Choroid plexus epithelial cell (primary cell): ENCODE measurements around the gene PIGQ.

ENCODE experiments used
- DNase-seq: peaks from one replicate; pipeline ENCODE4 v3.0.0-alpha.2; 2010; ENCODE audit warnings: low read depth
- H3K4me3 ChIP-seq: 2 replicates; pipeline ENCODE4 v1.5.1; 2011; ENCODE audit warnings: low read depth, mild to moderate bottlenecking, control low read depth, low read length, moderate library complexity
- CTCF ChIP-seq: conservative IDR thresholded peaks from 2 replicates; pipeline ENCODE4 v1.5.1; 2011; ENCODE audit warnings: low read depth, mild to moderate bottlenecking, control low read depth, inconsistent platforms, low read length, moderate library complexity

Gene PIGQ

GRCh38 chr16:582614-583331 is 13.0 kb downstream of the PIGQ start:
- H3K4me3 ChIP-seq = no peak overlapping the region
- no peak for DNase-seq
- no peak for TF ChIP-seq CTCF

- no peak for DNase-seq
- H3K4me3 ChIP-seq = no peak overlapping the region
- no peak for TF ChIP-seq CTCF
Observed at GRCh38 chr16:583470-583814, 13.7 kb downstream of the PIGQ start.

- no peak overlapping the region for H3K4me3 ChIP-seq
Observed at GRCh38 chr16:583815-584591, 14.2 kb downstream of the PIGQ start.

GRCh38 chr16:585351-585750 is 15.6 kb downstream of the PIGQ start:
- no peak overlapping the region for H3K4me3 ChIP-seq
- no peak for TF ChIP-seq CTCF
- no peak for DNase-seq

More at GRCh38 chr16:583815-584591, 14.2 kb downstream of the PIGQ start:
- no peak for TF ChIP-seq CTCF
- DNase-seq = no peak

GRCh38 chr16:586047-586644 is 16.4 kb downstream of the PIGQ start:
- TF ChIP-seq CTCF = no peak

GRCh38 chr16:586645-587590 is 17.1 kb downstream of the PIGQ start:
- no peak for DNase-seq
- no peak for TF ChIP-seq CTCF
- no peak overlapping the region for H3K4me3 ChIP-seq

More at GRCh38 chr16:586047-586644, 16.4 kb downstream of the PIGQ start:
- no peak for DNase-seq
- no peak overlapping the region for H3K4me3 ChIP-seq
